K562 (cell line): ENCODE results near the gene MSL3. TPM values are rescaled to one million over a fixed set of nuclear protein-coding genes. Genes with fewer than 3 reads are reported as not detected.
A peak's percentile ranks its signal among the peaks of the same experiment; 100 is the strongest.

Experiments
- ATAC-seq: fragments of 200-7000 bp; cut with Tn5 transposase; 3 replicates; pipeline ENCODE4 v1.9.1; 2020; ENCODE audit warnings: moderate library complexity
- BruUV-seq: library from RNA; stranded (reverse); fragments of 400-500 nt; replicated peaks from 2 replicates; lab custom pipeline; 2021; lab: Mats Ljungman, UMichigan
- CTCF ChIA-PET: fragments of 300-600 bp; formaldehyde crosslinking; extraction: SDS; loops from one replicate; lab custom pipeline; 2021; ENCODE audit warnings: low intra/inter-chr PET ratio; lab: Yijun Ruan, JAX
- POLR2A ChIA-PET: fragments of 300-600, 350-650 bp; sonication (Branson Sonifier 250); formaldehyde crosslinking; extraction: SDS; loops from one replicate; lab custom pipeline; 2021; ENCODE audit warnings: antibody characterized with exemption, inconsistent platforms; lab: Yijun Ruan, JAX
- DNase-seq, 4 experiments: peaks; one replicate each; pipeline versions ENCODE4 v3.0.0 to v3.0.0-alpha.2; 2011 to 2018; ENCODE audit warnings: low spot score in 3 of 4, mixed read lengths in 3 of 4; ENCODE audit errors: extremely low read depth in 1 of 4
- FAIRE-seq: peaks from 2 replicates; lab custom pipeline; 2011; peaks lifted over from hg19 to GRCh38; lab: Jason Lieb, UNC
- H2AFZ ChIP-seq: 2 replicates; pipeline ENCODE4 v1.6.0; 2011; ENCODE audit warnings: low read depth, low read length, control low read depth, inconsistent platforms
- H3K27ac ChIP-seq: fragments of 200-600 bp; 3 replicates; pipeline ENCODE4 v1.8.0; 2011; ENCODE audit warnings: low read depth, mild to moderate bottlenecking, control low read depth, inconsistent platforms, low read length, moderate library complexity, mixed read lengths; ENCODE audit errors: extremely low read depth
- H3K27me3 ChIP-seq, 2 experiments: fragments of 300-600 bp in 1 of 2; 2 replicates in 1 of 2; 3 replicates in 1 of 2; pipeline versions ENCODE4 v1.6.0 to v1.8.0; 2011; ENCODE audit warnings: inconsistent platforms in 2 of 2, low read length in 2 of 2, mild to moderate bottlenecking in 1 of 2, mixed read lengths in 1 of 2, moderate library complexity in 1 of 2; ENCODE audit not compliant: control insufficient read depth in 2 of 2, insufficient read depth in 2 of 2
- H3K36me3 ChIP-seq: fragments of 300-600 bp; 3 replicates; pipeline ENCODE4 v1.8.0; 2011; ENCODE audit warnings: mild to moderate bottlenecking, low read length, inconsistent platforms; ENCODE audit not compliant: control insufficient read depth, insufficient read depth
- H3K4me1 ChIP-seq, 2 experiments: fragments of 200-600 bp in 1 of 2; replicated peaks in 1 of 2; 2 replicates in 1 of 2; 3 replicates in 1 of 2; pipeline versions ENCODE4 v1.5.1 to v1.8.0; 2011; ENCODE audit warnings: inconsistent platforms in 2 of 2, low read length in 2 of 2, mild to moderate bottlenecking in 1 of 2, mixed read lengths in 1 of 2, moderate library complexity in 1 of 2; ENCODE audit not compliant: control insufficient read depth in 2 of 2, insufficient read depth in 2 of 2
- H3K4me2 ChIP-seq: 2 replicates; pipeline ENCODE4 v1.6.1; 2011; ENCODE audit warnings: low read length, control low read depth, inconsistent platforms, mixed read lengths; ENCODE audit not compliant: insufficient read depth
- H3K4me3 ChIP-seq: fragments of 200-600 bp; sonication (generic), shearing (Covaris generic); 2 replicates; pipeline ENCODE4 v1.5.1; 2016; ENCODE audit warnings: control low read depth, inconsistent platforms
- H3K79me2 ChIP-seq: fragments of 200-600 bp; 3 replicates; pipeline ENCODE4 v1.8.0; 2011; ENCODE audit warnings: low read length, inconsistent platforms; ENCODE audit not compliant: control insufficient read depth, insufficient read depth
- H3K9ac ChIP-seq, 2 experiments: 2 replicates each; pipeline versions ENCODE4 v1.6.0 to v1.6.1; 2011; ENCODE audit warnings: low read depth in 2 of 2, low read length in 2 of 2, control low read depth in 1 of 2, inconsistent platforms in 1 of 2, mild to moderate bottlenecking in 1 of 2, mixed read lengths in 1 of 2; ENCODE audit not compliant: insufficient read depth in 1 of 2
- H3K9me1 ChIP-seq: one replicate; pipeline ENCODE4 v1.6.0; 2011; ENCODE audit warnings: inconsistent platforms, mild to moderate bottlenecking, low read length, moderate library complexity; ENCODE audit not compliant: control insufficient read depth, insufficient read depth
- H3K9me3 ChIP-seq: replicated peaks from 2 replicates; pipeline ENCODE4 v1.5.1; 2011; ENCODE audit warnings: low read depth, low read length, inconsistent platforms; ENCODE audit not compliant: control insufficient read depth, insufficient read depth
- H4K20me1 ChIP-seq: replicated peaks from 2 replicates; pipeline ENCODE4 v1.6.1; 2011; ENCODE audit warnings: low read length, inconsistent platforms, mixed read lengths; ENCODE audit not compliant: control insufficient read depth, insufficient read depth
- CREB3L1 ChIP-seq: fragments of 450-650 bp; IDR thresholded peaks from 2 replicates; pipeline ENCODE4 v1.6.1; 2014; ENCODE audit warnings: low read depth, mild to moderate bottlenecking, moderate library complexity, borderline replicate concordance
- TRIM28 ChIP-seq: fragments of 450-650 bp; IDR thresholded peaks from 2 replicates; pipeline ENCODE4 v1.6.1; 2017
- XRCC4 ChIP-seq: IDR thresholded peaks from one replicate; pipeline ENCODE4 v1.6.1; 2011; ENCODE audit not compliant: insufficient read depth, insufficient read length; ENCODE audit errors: extremely low read depth
- WGBS: fragments of 100-300 bp; shearing (Covaris generic); methylation state at CpG from one replicate; pipeline ENCODE4 v1.1.6; 2016; ENCODE audit warnings: low coverage, mixed read lengths; ENCODE audit not compliant: insufficient coverage; ENCODE audit errors: missing lambda C conversion rate; 5-methylcytosine and 5-hydroxymethylcytosine counted together
- in situ Hi-C: fragments of 300-500 bp; cut with MboI; formaldehyde crosslinking; loops from 4 replicates; pipeline ENCODE4 v1.15.0; 2018; ENCODE audit warnings: inconsistent platforms, mixed read lengths
- intact Hi-C: fragments of 100-400 bp; cut with micrococcal nuclease; formaldehyde crosslinking; loops from 2 replicates; pipeline ENCODE4 v1.14.2; 2022
- polyA plus RNA-seq, 8 experiments: library from polyadenylated mRNA; depleted of rRNA in 4 of 8; stranded (reverse) in 5 of 8; unstranded in 3 of 8; fragments of >200 nt; fragmentation: Nextera tagmentation in 2 of 8; fragmentation: Illumina TruSeq in 1 of 8; extraction: Ambion mirVana in 2 of 8; extraction: Trizol in 1 of 8; gene quantifications; 2 replicates each; pipeline versions ENCODE4 v1.2.1 to v1.2.3, GENCODE V29; 2011 to 2014; ENCODE audit warnings: inconsistent platforms in 1 of 8, missing spikeins in 1 of 8
- total RNA-seq, 7 experiments: library from RNA; depleted of rRNA in 6 of 7; stranded (reverse); fragments of >200 nt in 6 of 7; fragmentation: Illumina TruSeq in 2 of 7; extraction: Trizol in 2 of 7; gene quantifications; 2 replicates each; pipeline versions ENCODE4 v1.2.1 to v1.2.3, GENCODE V29; 2011 to 2021; ENCODE audit warnings: low replicate concordance in 1 of 7

Gene MSL3
- total and polyA plus RNA-seq, 9 of the 15 experiments (the other 6 are each of a cell fraction or from before 2014, with no cell fraction given) = 21.3 to 39.9 (median 27.1) TPM

GRCh38 chrX:11759461-11760311 is 1.6 kb downstream of the MSL3 start (continued):
- TF ChIP-seq CREB3L1 (peak; percentile 44; the same call in 1 of the 2 replicates), TRIM28 (no peak)

GRCh38 chrX:11760958-11761357 is 2.9 kb downstream of the MSL3 start:
- no peak for TF ChIP-seq XRCC4
- no TSS peak for BruUV-seq
- no peak for DNase-seq
- in situ Hi-C loops (loop anchor here (25.0 kb wide), 2 partner anchors 374 to 1574 kb away; no protein-coding TSS in a partner anchor), intact Hi-C loops (no loop called here)
- no peak for FAIRE-seq
- CTCF ChIA-PET = no interaction called here
- Histone ChIP-seq H3K4me3 (no peak overlapping the region), H4K20me1 (no peaks in the 10 kb centered on the region), H3K9me3 (no peaks in the 10 kb centered on the region), H3K79me2 (peaks cover 19% of the 10 kb centered on the region), H3K36me3 (peaks cover 52% of the 10 kb centered on the region), H3K27me3 (no peaks in the 10 kb centered on the region), H2AFZ (no peak overlapping the region), H3K9ac (no peak overlapping the region), H3K27ac (no peak overlapping the region), H3K4me1 (peaks cover 18% of the 10 kb centered on the region in 2 experiments; a peak in 4 of 5 replicates), H3K9me1 (no peaks in the 10 kb centered on the region), H3K4me2 (no peak overlapping the region)
- POLR2A ChIA-PET = interaction anchor here (0.7 kb wide), 1 partner anchor 18 kb away, joined by 3 read pairs; no protein-coding TSS in a partner anchor
- WGBS = 81% methylated on average over 3 of the region's 3 CpGs
- ATAC-seq = no peak
